Central memory CD4-positive, alpha-beta T cell (primary cell): Measurements from ENCODE around the gene UPK3A.
"Not testable (repeated sequence)": the region's sequence is repeated elsewhere in the genome, so short reads cannot be mapped to it uniquely, and the experiment has no call there.

Experiments
- DNase-seq: peaks from one replicate; pipeline ENCODE4 v3.0.0; 2022

The UPK3A gene

DNA sequence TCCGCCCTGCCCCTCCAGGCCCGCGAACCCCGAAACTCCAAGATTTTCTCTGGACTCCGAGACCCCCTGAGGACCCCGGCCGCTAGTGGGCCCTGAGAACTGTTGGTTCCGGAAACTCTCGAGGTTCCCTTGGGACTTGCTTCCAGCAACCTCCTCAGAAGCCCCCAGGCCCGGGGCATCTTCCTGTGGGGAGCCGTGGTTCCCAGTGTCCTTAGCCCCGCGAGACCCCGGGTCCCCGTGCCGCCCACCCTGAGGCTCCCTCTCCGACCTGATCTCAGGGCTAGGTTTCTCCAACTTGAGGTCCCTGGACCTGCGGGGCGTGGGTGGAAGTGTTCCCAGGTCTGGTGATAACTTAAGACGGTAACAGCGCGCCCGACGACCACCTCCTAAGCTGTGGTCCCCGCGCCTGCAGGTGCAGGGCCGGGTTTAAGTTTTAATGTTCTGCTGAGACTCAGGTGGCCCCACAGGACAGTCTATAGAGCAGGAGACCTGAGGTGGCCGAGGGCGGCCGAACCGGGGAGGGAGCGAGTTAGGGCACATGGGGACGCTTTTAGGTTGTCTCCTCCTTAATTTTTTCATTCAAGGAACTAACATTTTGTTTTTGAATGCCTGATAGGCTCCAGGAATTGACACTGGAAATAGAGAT lies 25.7 kb downstream of the UPK3A start:
- no peak for DNase-seq

DNA sequence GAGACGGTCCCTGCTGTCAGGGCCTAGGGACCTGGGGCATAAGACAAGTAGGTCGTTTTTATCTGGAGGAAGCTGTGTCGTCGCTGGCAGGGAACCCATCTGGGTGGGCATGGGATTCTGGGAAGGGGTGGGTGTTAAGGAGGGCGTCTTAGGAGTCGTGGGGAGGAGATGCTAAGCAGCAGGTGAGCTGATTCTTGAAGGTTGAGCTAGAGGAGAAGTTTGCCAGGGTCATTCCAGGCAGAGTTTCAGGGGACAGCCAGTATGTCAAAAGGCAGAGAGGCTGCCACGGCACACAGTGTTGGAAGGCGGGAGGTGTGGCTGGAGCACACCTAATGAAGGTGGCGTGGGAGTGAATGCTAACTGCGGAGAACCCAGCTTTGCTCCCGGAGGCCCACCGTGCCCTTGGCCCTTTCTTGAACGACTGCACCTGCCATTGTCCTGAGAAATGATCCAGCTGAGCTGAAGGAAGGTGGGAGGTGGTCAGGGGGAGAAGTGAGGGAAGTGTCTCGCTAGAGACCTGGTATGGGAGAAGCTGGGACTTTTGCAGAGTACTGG lies 26.3 kb downstream of the UPK3A start:
- no peak for DNase-seq

- DNase-seq = no peak
Observed at GRCh38 chr22:45312415-45312814, 27.7 kb downstream of the UPK3A start.

GRCh38 chr22:45312856-45313255 lies 28.1 kb downstream of the UPK3A start:
- no peak for DNase-seq

DNA sequence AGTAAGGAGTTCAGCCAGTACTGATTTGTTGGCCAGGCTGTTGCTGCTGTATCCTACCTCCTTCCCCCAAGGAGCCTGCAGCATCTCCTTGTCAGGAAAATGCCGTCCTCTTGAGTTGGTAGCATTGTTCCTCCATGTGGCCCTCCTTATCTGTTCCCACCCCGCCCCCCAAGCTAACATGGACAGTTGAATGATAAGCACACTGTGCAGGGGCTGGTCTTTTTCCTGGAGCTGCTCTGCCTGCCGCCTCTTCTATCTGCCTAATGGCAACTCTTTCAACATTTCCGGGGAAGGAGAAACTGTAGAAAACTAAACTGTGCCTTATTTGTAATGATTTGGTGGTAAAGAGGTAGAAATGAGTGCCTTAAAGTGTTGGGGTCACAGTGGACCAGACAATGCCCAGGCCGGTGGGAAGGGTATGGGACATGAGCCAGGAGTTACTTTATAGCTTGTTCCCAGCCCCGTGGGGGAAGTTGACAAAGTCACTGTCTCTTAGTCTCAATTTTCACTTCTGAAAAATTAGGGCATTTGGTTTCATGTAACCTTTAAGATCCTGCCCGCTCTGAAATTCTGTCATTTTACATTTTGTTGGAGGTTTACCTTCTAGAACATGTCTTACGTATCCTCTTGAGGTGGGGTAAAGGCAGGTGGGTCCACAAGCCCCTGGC lies 29.4 kb downstream of the UPK3A start:
- no peak for DNase-seq

DNA sequence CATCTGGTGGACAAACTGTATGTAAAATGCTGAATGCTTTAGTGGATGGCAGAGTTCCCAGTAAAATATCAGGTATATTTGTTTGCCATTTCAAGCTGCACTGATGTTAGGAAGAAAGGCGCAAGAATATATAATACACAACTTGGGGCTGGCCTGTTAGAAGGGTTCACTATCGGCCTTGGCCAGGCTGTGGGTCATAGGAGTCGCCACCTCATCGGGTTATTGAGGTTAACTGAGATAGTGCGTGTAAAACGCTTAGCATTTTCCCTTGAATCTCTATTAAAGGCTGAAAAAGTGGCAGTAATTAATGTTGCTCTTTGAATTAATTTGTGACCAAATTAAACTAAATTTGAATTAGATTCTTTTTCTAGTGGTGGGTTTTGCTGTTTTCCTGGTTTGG lies 30.0 kb downstream of the UPK3A start:
- no peak for DNase-seq

- no peak for DNase-seq
Observed at GRCh38 chr22:45316796-45317526, 32.2 kb downstream of the UPK3A start.

GRCh38 chr22:45317551-45318167 lies 32.9 kb downstream of the UPK3A start:
- DNase-seq = no peak

- DNase-seq = peak; percentile 96
Observed at GRCh38 chr22:45318168-45318557, 33.4 kb downstream of the UPK3A start.

- DNase-seq = peak; percentile 87
Observed at GRCh38 chr22:45318558-45319323, 34.0 kb downstream of the UPK3A start.

GRCh38 chr22:45319324-45319685 lies 34.6 kb downstream of the UPK3A start:
- no peak for DNase-seq

DNA sequence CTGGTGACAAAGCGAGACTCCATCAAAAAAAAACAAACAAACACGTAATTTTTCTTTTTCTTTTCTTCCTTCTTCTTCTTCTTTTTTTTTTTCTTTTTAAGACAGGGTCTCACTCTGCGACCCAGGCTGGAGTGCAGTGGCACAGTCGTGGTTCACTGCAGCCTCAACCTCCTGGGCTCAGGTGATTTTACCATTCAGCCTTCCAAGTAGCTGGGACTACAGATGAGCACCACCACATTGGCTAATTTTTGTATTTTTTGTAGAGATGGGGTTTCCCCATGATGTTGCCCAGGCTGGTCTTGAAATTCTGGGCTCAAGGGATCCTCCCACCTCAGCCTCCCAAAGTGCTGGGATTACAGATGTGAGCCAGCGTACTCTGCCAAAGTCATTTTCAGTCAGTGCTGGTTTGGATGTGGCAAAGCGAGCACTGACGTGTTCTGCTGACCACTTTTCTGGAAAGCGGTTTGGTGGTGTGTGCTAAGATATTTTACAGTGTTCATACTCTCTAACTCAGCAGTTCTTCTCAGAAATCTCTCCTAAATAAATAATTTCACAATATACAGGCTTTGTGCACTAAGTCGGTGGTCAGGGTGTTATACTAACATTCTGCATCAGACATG lies 35.7 kb downstream of the UPK3A start:
- DNase-seq = no peak

GRCh38 chr22:45321827-45322226 lies 37.1 kb downstream of the UPK3A start:
- DNase-seq = no peak

- no peak for DNase-seq
Observed at GRCh38 chr22:45322873-45323525, 38.2 kb downstream of the UPK3A start.

DNA sequence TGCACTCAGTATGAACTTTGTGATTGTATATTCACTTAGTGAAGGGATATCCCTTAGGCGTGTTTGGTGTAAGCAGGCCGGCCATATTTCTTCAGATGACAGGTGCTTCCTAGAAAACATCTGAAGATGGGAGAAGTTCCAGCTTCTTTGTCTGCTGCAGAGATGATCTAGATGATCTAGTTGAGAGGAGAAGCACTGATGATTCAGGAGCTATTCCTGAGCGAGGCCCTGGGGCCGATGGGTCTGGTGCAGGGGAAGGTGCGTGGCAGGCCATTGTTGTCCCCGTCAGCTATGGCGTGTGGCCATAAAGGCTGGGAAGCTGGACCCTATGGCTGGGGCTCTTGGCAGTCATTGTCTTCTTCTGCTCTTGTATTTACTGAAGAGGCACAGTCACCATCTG lies 38.9 kb downstream of the UPK3A start:
- no peak for DNase-seq

DNA sequence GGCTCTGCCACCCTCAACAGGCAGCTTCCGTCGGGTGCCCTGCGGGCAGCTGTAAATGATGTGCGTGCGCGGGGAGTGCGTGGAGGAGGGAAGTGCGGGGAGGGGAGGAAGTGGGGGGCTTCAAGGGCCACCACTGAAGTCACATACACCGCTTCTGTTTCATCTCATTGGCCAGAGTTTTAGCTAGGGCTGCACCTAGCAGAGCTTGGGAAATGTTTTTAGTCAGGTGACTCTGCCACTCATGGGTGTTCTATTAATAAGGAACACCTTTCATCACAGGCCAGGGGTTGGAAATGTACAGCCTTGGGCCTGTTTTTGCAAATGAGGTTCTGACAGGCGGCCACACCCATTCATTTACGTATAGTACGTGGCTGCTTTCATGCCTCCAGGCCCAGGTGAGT lies 39.6 kb downstream of the UPK3A start:
- DNase-seq = no peak

GRCh38 chr22:45328261-45328660 lies 43.5 kb downstream of the UPK3A start:
- not testable (repeated sequence) for DNase-seq

DNA sequence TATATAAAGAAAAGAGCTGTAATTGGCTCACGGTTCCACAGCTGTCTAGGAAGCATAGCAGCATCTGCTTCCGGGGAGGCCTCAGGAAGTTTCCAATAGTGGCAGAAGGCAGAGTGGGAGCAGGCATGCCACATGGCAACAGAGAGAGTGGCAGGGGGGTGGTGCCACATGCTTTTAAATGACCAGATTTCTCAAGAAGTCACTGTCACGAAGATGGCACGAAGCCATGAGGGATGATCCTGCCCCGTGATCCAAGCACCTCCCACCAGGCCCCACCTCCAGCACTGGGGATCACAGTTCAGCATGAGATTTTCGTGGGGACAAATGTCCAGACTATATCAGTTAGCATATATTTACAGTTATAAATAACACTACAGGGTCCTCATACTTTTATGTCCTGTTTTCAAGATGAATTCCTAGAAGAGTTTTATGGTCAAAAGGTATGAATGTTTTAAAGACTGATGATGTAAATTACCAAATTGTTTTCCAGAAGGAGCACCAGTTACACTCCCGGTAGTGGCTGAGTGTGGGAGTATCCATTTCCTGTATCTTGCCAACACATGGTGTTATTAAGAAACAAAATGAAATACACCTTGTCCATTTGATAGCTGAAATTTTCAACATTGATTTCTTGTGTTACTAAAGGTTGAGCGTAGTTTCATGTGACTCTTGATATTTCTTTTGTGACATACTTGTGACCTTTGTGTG lies 44.2 kb downstream of the UPK3A start:
- DNase-seq = no peak

DNA sequence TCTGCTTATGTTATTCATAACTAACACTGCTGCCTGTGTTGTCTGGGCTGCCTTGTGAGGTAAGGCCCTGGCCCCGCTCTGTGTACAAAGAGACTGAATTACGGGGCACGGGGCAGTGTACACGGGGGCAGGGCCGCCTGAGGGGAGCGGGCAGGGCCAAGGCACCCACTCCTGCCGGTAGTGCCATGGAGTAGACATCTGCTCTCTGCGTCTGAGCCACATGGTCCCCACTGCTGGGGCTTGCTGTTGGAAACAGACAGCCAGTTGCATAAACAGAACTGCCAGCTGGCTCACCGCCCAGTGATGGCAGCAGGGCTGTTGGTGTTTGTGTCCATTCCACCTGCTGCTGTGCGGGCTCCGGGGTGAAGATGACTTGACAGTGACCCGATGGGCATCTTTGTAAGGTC lies 44.8 kb downstream of the UPK3A start:
- DNase-seq = no peak

- no peak for DNase-seq
Observed at GRCh38 chr22:45330548-45330947, 45.8 kb downstream of the UPK3A start.

DNA sequence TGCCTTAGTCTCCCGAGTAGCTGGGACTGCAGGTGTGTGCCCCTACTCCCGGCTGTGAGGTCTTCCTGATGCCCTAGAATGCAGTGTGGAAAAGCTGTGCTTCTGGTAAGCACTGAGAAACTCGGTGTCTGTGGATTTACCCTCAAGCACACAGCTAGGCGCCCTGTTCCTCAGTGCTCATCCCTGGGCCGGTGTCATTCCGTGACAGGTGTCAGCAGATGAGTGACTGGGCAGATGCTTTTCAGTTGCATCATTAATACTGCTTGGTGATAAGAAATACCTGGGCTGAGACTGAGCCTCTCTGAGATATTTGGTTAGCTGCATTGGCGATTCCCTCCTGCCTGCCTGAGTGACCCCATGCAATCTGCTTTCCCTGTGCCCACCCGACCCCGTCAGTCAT lies 46.7 kb downstream of the UPK3A start:
- DNase-seq = no peak
